ENCODE measurements around the gene CARD11.

DNA sequence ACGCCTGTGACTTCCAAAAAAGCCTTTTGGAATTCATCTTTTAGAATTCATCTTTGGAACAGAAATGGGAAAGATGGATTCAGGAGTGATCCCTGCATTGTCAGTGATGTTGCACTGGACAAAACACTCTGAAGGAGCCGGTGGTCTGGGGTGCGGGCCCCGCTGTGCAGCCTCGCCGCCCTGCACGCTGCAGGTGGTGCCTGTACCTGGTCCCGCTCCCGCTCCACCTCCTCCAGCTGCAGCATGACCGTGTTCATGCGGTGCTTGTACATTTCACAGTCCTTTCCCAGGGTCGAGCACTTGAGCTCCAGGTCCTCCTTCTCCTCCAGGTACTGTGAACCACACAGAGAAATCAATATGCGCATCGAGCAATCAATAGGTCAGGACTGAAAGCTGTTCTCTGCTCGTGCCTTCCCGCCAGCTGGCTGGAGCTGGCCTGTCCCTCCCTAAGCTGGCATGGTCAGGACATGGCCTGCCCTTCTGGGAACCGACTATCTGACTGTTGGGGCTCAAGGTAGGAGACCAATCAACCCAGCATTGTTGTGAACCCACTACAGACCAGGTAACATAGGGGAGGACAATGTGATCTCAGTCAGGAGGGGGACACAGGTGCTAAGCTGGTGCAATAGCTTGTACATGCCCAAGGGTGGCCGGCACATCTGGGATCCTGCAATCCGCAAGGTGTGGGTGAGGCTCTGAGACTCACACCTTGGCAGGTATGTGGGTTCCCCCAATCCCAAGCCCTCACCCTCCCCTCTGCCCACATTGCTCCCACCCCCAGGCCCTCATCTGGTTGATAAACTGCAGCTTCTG is 105.8 kb downstream of the CARD11 start:
- no peak for TF ChIP-seq CEBPB (IDR thresholded peaks at IDR 0.05; ENCODE audit: low read depth)
- TF ChIP-seq, protein P1, sequence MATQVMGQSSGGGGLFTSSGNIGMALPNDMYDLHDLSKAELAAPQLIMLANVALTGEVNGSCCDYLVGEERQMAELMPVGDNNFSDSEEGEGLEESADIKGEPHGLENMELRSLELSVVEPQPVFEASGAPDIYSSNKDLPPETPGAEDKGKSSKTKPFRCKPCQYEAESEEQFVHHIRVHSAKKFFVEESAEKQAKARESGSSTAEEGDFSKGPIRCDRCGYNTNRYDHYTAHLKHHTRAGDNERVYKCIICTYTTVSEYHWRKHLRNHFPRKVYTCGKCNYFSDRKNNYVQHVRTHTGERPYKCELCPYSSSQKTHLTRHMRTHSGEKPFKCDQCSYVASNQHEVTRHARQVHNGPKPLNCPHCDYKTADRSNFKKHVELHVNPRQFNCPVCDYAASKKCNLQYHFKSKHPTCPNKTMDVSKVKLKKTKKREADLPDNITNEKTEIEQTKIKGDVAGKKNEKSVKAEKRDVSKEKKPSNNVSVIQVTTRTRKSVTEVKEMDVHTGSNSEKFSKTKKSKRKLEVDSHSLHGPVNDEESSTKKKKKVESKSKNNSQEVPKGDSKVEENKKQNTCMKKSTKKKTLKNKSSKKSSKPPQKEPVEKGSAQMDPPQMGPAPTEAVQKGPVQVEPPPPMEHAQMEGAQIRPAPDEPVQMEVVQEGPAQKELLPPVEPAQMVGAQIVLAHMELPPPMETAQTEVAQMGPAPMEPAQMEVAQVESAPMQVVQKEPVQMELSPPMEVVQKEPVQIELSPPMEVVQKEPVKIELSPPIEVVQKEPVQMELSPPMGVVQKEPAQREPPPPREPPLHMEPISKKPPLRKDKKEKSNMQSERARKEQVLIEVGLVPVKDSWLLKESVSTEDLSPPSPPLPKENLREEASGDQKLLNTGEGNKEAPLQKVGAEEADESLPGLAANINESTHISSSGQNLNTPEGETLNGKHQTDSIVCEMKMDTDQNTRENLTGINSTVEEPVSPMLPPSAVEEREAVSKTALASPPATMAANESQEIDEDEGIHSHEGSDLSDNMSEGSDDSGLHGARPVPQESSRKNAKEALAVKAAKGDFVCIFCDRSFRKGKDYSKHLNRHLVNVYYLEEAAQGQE (IDR thresholded peaks at IDR 0.05; ENCODE audit: low read depth) = no peak
- TF ChIP-seq, protein P2, sequence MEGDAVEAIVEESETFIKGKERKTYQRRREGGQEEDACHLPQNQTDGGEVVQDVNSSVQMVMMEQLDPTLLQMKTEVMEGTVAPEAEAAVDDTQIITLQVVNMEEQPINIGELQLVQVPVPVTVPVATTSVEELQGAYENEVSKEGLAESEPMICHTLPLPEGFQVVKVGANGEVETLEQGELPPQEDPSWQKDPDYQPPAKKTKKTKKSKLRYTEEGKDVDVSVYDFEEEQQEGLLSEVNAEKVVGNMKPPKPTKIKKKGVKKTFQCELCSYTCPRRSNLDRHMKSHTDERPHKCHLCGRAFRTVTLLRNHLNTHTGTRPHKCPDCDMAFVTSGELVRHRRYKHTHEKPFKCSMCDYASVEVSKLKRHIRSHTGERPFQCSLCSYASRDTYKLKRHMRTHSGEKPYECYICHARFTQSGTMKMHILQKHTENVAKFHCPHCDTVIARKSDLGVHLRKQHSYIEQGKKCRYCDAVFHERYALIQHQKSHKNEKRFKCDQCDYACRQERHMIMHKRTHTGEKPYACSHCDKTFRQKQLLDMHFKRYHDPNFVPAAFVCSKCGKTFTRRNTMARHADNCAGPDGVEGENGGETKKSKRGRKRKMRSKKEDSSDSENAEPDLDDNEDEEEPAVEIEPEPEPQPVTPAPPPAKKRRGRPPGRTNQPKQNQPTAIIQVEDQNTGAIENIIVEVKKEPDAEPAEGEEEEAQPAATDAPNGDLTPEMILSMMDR (IDR thresholded peaks at IDR 0.05 in 2 of 3, conservative IDR thresholded peaks at IDR 0.05 in 1 of 3; ENCODE audit: borderline replicate concordance in 1 of 3, insufficient read depth in 1 of 3, low read depth in 2 of 3, low read length in 2 of 3) = no peak
- no peak for TF ChIP-seq POLR2A (IDR thresholded peaks at IDR 0.05; ENCODE audit: borderline replicate concordance, extremely low read depth, insufficient read depth, insufficient read length)
- no peak for TF ChIP-seq ELF1 (IDR thresholded peaks at IDR 0.05; ENCODE audit: borderline replicate concordance, low read depth)
- no peak for TF ChIP-seq RAD21 (IDR thresholded peaks at IDR 0.05; ENCODE audit: low read depth)
- no peak for TF ChIP-seq EZH2phosphoT487 (IDR thresholded peaks at IDR 0.05; ENCODE audit: borderline replicate concordance)
- no peak for TF ChIP-seq CBX3 (IDR thresholded peaks at IDR 0.05; ENCODE audit: low read depth)
- TF ChIP-seq SIN3A (IDR thresholded peaks at IDR 0.05; ENCODE audit: low read depth) = no peak
